Stimulated activated CD4-positive, alpha-beta T cell treated with anti-CD3 and anti-CD28 coated beads, Interleukin-1b, Interleukin-23, amount 100 ng/mL, for 24 hours (primary cell): Measurements from ENCODE around the gene PPP2R5C.

Experiments
- DNase-seq, 4 experiments: peaks; one replicate each; pipeline ENCODE4 v3.0.0-alpha.2; 2020; ENCODE audit warnings: low read depth in 4 of 4, low spot score in 1 of 4

Gene PPP2R5C

GRCh38 chr14:101754893-101755292, 6.6 kb upstream of the PPP2R5C start:
- DNase-seq, result no peak

DNA sequence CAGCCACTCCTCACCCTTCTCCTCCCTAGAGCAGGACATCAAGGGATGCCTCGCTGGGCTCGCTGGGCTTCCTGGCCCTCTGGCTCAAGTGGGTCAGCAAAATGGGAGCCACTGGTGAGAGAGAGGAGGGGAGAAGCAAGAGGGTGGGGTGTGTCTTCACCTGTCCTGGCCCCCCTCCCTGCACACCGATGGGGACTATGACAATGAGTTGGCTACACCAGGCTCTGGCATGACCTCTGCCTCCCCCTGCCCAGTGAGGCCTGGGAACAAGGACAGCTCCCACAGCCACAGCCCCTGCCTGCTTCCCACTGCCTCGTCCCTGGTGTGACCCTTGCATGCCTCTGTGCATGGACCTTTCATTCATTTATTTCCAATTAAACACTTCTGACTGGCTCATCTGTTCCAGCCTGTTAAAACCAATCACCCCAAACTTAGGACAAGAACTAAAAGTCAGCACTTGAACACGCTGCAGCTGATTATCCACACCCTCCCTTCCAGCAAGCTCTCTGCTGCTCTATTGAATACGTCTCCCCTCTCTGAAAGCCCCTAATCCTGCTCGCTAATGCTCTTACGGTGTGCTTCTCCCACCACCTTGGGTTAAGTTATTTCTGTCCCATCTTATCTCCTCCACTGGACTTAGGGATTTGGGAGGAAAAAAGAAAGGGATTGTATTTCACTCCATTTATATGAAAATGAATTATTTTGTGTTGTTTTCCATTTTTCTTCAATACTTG, 5.8 kb upstream of the PPP2R5C start:
- DNase-seq, result no peak

DNA sequence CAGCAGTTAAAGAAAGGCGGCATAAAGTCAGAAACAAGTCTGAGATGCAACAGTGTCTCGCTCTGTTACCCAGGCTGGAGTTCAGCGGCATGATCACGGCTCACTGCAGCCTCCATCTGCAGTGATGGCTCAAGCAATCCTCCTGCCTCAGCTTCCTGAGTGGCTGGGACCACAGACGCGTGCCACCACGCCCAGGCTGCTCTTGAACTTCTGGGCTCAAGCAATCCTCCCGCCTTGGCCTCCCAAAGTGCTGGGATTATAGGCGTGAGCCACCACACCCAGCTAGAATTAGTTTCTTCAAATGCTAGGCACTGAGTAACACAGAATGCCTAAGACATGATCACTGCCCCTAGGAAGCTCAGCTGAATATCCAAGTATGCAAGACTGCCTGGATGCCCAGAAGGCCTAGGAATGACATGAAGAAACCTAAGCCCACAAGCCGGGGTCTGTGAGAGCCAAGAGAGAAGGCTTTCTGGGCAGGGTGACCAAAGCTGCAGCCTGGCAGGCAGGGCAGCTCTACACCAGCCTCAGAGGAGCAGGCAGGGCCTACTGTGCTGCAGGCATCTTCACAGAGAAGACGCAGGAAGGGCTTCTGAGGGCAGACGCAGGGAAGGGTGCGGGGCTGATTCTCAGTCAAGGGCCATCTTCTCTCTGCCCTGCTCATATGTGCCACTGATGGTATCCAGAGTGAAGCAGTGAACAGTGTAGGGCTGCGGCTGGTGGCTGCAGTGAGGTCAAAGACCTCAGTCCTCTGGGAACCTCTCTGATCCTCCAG, 4.3 kb upstream of the PPP2R5C start:
- no peak for DNase-seq

DNA sequence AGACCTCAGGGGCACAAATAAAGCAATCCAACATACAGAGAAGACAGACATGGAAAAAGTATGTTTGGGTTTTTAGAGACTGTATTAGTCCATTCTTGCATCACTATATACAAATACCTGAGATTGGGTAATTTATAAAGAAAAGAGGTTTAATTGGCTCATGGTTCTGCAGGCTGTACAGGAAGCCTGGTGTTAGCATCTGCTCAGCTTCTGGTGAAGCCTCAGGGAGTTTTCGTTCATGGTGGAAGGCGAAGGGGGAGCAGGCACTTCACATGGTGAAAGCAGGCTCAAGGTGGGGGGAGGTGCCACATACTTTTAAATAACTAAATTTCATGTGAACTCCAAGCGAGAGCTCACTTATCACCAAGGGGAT, 3.7 kb upstream of the PPP2R5C start:
- DNase-seq, result no peak

GRCh38 chr14:101758913-101759593, 2.5 kb upstream of the PPP2R5C start:
- DNase-seq, result no peak

- DNase-seq, result peak; percentile 86 to 95 (median 94)
Measured at GRCh38 chr14:101760138-101761011, 1.1 kb upstream of the PPP2R5C start.

DNA sequence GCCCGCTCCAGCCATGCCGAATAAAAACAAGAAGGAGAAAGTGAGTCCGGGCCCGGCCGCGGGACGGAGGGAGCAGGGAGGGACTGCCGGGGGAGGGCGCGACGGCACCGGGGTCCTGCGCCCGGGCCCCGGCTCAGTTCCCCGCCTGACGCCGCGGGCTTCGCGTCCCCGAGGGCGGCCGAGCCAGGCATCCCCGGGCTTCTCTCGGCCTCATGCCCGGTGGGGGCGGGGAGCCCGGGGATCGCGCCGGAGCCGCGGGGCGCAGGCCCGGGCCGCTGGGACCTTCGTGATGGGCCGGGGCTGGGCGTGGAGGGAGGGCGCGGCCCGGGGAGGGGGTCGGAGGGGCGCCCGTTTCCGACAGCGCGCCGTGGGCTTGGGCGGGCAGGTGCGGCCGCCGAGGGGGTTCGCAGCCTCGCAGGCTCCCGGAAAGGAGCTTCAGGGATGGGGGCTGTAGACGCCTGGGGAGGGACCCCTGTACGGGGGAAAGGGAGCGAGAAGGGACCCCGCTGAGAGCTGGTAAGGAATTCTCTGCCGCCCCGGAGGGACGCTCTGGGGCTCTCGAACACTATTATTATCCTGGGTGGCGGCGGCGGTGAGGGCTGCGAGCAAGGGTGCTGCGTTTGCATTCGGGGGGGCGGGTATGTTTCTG, 496 bp downstream of the PPP2R5C start:
- no peak for DNase-seq

DNA sequence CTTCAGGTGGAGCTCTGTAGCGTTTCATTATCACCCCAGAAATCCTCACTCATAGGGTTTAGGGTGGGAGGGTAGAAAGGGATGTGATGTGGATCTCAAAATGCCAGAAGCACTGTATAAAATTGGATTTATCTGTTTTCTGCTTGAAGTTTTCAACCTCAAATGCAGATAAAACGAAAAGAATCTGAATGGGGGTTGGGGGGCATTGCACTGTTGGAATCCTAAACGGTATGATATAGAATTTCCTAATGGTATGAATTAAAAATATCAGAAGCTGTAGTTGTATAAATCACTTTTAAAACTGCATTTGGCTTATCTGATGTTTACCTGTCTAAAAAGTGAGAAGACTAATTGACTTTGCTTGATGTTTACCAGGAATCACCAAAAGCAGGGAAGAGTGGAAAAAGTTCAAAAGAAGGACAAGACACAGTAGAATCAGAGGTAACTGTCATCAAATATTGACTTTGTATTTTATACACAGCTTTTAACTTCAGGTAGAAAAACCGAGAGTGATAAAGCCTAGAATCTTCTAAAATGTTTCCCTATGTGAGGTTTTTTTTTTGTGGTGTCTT, 1.1 kb downstream of the PPP2R5C start:
- DNase-seq, result no peak

DNA sequence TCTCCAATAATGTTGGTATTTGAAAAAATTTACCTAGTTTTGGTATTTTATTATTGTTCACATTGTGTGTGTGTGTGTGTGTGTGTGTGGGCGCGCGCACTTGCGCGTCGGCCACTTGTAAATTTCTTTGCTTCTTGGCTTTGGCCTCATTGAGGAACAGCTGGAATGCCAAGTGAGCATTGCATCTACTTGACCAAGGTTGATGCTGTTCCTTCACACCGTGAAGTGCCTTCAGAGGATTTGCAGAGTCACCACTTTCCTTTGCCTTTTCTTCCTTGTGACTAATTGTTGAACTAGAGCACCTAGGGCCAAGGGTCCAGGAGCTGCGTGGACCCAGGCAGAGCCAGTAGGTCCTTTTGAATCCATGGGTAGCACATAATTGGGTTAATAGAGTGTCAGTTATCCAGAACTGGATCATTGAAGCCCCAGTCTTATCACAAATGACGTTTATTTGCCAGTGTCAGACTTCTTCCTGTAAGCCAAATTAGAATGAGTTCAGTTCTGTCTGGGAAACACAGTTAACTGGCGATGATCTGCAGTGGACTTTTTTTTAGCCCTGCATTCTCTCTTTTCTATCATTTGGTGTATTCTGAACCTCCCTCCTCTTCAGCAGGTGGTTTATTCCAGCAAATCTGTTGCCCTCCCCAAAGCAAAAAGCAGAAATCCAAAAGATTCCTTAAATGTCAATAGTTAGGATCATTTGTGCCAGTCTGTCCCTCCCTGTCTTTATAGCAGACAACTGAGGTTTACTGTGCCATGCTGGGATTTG, 2.6 kb downstream of the PPP2R5C start:
- DNase-seq, result no peak

- no peak for DNase-seq
Measured at GRCh38 chr14:101767618-101768362, 6.3 kb downstream of the PPP2R5C start.

- no peak for DNase-seq
Measured at GRCh38 chr14:101770183-101770582, 8.7 kb downstream of the PPP2R5C start.

DNA sequence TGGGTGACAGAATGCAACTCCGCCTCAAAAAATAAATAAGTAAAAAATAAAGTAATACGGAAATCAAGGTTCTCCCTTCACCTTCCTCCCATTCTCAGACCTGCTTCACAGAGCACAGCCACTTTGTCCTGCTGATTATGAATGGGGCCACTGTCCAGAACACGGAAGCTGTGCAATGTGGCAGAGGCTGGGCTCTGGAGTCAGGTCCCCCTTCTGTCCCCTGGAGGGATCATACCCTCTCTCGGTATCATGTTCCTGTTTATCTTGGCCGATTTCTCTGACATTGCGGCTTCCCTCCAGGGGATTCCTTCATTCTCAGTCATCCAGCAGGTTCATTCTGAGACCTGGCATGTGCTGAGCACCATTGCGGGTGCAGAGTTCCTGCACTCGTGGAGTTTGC, 11.3 kb downstream of the PPP2R5C start:
- DNase-seq, result no peak

DNA sequence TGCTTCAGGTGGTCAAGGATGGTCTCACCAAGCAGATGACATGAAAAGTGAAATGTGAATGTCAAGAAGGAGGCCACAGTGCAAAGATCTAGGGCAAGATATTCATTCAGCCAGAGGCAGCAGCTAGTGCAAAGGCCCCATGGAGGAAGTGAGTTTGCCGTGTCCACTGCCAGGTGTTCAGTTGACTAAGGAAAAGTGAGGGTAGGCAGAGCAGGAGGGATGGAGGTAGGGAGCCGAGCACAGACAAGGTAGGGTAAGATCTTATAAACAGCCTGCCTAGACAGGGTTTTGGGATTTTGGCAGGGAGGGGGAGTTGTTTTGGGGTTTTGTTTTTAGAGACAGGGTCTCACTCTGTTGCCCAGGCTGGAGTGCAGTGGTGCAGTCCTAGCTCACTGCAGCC, 11.9 kb downstream of the PPP2R5C start:
- DNase-seq, result no peak

DNA sequence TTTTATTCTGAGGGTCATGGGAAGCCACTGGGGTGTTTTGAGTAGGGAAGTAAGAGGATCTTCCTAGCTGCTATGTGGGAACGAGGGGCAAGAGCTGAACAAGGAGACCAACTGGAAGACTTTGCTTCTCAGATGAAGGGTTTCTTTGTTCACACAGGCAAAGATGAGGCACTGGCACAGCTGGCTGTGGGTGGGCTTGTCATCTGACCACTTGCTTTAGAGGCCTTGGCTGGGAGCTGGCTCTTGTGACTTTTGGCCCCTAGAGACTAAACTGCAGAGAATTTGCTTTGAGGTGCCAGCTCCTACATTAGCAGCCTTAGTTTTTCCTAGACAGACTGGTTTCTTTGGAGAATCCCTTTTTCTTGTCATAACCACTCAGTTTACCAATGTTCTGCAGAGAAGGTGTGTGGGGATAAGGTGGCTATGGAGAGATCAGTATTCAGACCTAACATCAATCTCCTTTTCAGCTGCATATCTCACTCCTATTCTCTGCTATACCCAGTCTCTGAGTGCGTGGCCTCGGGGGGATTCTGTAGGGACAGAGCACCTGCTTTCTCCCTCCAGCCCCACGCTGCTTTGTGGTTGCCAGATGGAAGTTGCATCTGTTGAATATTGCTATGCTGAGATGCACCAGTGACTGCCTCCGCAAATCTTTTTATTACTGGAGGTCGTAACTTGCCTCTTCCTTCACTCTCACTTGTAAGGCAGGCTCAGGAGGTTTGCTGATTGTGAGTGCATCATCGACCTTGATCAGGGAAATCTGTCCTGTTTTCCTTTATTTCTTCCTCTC, 12.7 kb downstream of the PPP2R5C start:
- DNase-seq, result no peak

DNA sequence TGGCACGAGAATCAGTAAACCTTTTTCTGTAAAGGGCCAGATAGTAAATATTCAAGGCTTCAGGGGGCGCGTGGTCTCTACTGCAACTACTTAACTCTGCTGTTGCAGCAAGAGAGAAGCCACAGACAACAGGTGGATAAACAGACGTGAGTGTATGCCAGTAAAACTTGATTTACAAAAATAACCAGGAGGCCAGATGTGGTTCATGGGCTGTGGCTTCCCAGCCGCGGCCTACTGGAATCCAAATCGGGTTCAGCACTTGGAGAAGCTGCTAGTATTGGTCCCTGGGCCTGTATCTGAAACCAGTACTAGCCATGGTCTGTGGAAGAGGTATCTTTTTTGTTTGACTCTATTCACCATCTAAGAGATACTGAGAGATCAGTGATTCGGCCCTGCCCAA, 13.3 kb downstream of the PPP2R5C start:
- DNase-seq, result no peak

GRCh38 chr14:101775826-101776225, 14.3 kb downstream of the PPP2R5C start:
- no peak for DNase-seq

DNA sequence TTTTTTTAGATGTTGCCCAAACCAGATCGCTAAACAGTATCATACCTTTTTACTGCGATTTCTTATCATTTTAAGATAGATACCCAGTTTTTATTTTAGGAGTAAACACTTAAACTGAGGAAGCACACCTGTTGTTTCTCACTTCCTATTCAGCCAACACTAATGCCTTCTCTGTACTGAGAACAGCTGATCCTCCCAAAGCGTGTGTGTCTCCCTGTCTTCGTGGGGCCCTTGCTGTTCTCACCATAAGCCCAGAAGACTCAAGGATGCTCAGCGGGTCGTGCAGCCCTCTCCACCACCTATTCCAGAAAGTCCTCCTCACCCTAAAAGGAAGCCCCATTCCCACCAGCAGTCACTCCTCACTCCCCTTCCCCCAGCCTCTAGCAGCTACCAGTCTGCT, 14.8 kb downstream of the PPP2R5C start:
- DNase-seq, result no peak

- no peak for DNase-seq
Measured at GRCh38 chr14:101780390-101780789, 18.9 kb downstream of the PPP2R5C start.
